ENCODE measurements around the gene PRKAG2.
A peak's percentile ranks its signal among the peaks of the same experiment; 100 is the strongest.

The PRKAG2 gene

DNA sequence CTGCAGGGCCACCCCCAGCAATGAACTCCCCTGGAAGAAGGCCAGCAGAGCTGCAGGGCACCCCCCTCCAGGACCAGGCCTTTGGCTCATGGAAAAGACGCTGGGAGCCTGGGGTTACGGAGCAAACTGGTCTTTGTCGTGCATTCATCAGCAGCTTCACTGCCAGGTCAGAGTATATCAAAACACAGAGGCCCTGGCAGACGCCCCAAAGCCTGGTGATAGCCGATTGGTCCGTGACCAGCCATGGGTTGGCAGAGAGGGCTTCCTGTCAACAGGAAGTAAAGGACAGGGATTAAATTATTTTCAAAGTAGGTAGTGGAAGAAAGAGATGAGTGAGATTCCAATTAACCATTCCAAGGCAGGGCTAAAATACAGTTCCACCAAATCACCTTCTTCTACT lies 9.0 kb downstream of the PRKAG2 start:
- Histone ChIP-seq H2BK5ac (ENCODE audit: low read length) (no peak overlapping the region), H3K36me3 (replicated peaks in 1 of 2; ENCODE audit: control insufficient read depth in 2 of 2, insufficient read depth in 2 of 2, low read length in 2 of 2) (no peaks in the 10 kb centered on the region), H3K27ac (replicated peaks; ENCODE audit: low read length) (no peak overlapping the region), H3K9me3 (replicated peaks in 1 of 2; ENCODE audit: control insufficient read depth in 2 of 2, insufficient read depth in 1 of 2, low read depth in 1 of 2, low read length in 2 of 2) (no peaks in the 10 kb centered on the region), H3K79me1 (ENCODE audit: low read depth, low read length) (no peaks in the 10 kb centered on the region), H2BK15ac (ENCODE audit: low read length) (no peak overlapping the region), H2BK12ac (ENCODE audit: low read length) (no peak overlapping the region), H3K4me3 (ENCODE audit: low read length in 2 of 2) (no peak overlapping the region), H4K8ac (ENCODE audit: low read depth, low read length) (no peak overlapping the region), H3K18ac (ENCODE audit: low read length) (peak overlapping the region; percentile 15), H3K4me2 (ENCODE audit: insufficient read depth, low read length, poor library complexity, severe bottlenecking) (no peak overlapping the region), H4K91ac (ENCODE audit: low read depth, low read length, poor library complexity) (no peak overlapping the region), H3K23ac (ENCODE audit: low read depth, low read length, poor library complexity) (no peak overlapping the region), H3K27me3 (ENCODE audit: control insufficient read depth in 3 of 3, insufficient read depth in 3 of 3, low read depth in 1 of 3, low read length in 3 of 3) (peaks cover 0 to 40% (median 0%) of the 10 kb centered on the region in 3 experiments), H3K4ac (ENCODE audit: low read length) (no peak overlapping the region), H2AFZ (ENCODE audit: low read length) (peak overlapping the region; percentile 52), H2BK120ac (ENCODE audit: low read depth, low read length) (no peak overlapping the region), H2AK5ac (ENCODE audit: low read depth, low read length) (no peak overlapping the region), H3K14ac (ENCODE audit: low read length) (no peak overlapping the region), H3K4me1 (ENCODE audit: control insufficient read depth in 2 of 2, insufficient read depth in 1 of 2, low read depth in 1 of 2, low read length in 2 of 2) (peaks cover 0 to 5% of the 10 kb centered on the region in 2 donors), H3K9ac (ENCODE audit: low read depth, low read length, poor library complexity) (no peak overlapping the region)
- no peak for DNase-seq (ENCODE audit: low spot score)
- WGBS, 2 donors (ENCODE audit: extremely low coverage in 2 of 2, insufficient read length in 2 of 2, insufficient replicate concordance in 1 of 2) = no CpG with 5 or more reads among the region's 6 CpGs

- H3K4me3 ChIP-seq (ENCODE audit: low read length in 2 of 2) = no peak overlapping the region
Measured at GRCh38 chr7:151866761-151867655, 9.9 kb downstream of the PRKAG2 start.

DNA sequence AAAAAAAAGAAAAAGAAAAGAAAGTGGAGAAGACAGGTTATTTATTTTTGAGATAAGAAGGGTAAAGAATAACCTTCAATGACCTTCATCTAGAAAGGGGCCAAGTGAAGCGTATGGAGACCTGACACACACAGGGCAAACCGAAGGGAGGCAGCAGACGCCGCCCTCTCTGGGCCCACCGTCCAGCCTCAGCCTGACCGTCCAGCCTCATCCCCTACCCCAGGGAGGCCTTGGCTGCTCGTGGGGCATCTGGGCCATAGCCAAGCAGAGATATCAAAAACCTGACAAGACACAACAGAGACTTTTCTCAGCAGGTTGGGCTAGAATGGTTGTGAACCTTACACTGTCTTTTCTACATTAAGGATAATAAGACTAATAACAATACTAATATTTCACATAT lies 10.9 kb downstream of the PRKAG2 start:
- Histone ChIP-seq H3K14ac (ENCODE audit: low read length) (no peak overlapping the region), H3K27ac (replicated peaks; ENCODE audit: low read length) (no peak overlapping the region), H2AK5ac (ENCODE audit: low read depth, low read length) (no peak overlapping the region), H3K9ac (ENCODE audit: low read depth, low read length, poor library complexity) (no peak overlapping the region), H3K9me3 (replicated peaks in 1 of 2; ENCODE audit: control insufficient read depth in 2 of 2, insufficient read depth in 1 of 2, low read depth in 1 of 2, low read length in 2 of 2) (no peaks in the 10 kb centered on the region), H3K27me3 (ENCODE audit: control insufficient read depth in 3 of 3, insufficient read depth in 3 of 3, low read depth in 1 of 3, low read length in 3 of 3) (peaks cover 0 to 32% (median 0%) of the 10 kb centered on the region in 3 experiments), H3K79me1 (ENCODE audit: low read depth, low read length) (no peaks in the 10 kb centered on the region), H3K4me1 (ENCODE audit: control insufficient read depth in 2 of 2, insufficient read depth in 1 of 2, low read depth in 1 of 2, low read length in 2 of 2) (peaks cover 0 to 5% of the 10 kb centered on the region in 2 donors), H3K4me3 (ENCODE audit: low read length in 2 of 2) (no peak overlapping the region), H4K91ac (ENCODE audit: low read depth, low read length, poor library complexity) (no peak overlapping the region), H4K8ac (ENCODE audit: low read depth, low read length) (no peak overlapping the region), H2BK5ac (ENCODE audit: low read length) (no peak overlapping the region), H3K36me3 (replicated peaks in 1 of 2; ENCODE audit: control insufficient read depth in 2 of 2, insufficient read depth in 2 of 2, low read length in 2 of 2) (no peaks in the 10 kb centered on the region), H3K4ac (ENCODE audit: low read length) (no peak overlapping the region), H2AFZ (ENCODE audit: low read length) (no peak overlapping the region), H3K4me2 (ENCODE audit: insufficient read depth, low read length, poor library complexity, severe bottlenecking) (no peak overlapping the region), H2BK120ac (ENCODE audit: low read depth, low read length) (no peak overlapping the region), H2BK12ac (ENCODE audit: low read length) (no peak overlapping the region), H2BK15ac (ENCODE audit: low read length) (no peak overlapping the region), H3K23ac (ENCODE audit: low read depth, low read length, poor library complexity) (no peak overlapping the region), H3K18ac (ENCODE audit: low read length) (no peak overlapping the region)
- WGBS, 2 donors (ENCODE audit: extremely low coverage in 2 of 2, insufficient read length in 2 of 2, insufficient replicate concordance in 1 of 2) = no CpG with 5 or more reads among the region's 7 CpGs
- no peak for DNase-seq (ENCODE audit: low spot score)

More at GRCh38 chr7:151866761-151867655, 9.9 kb downstream of the PRKAG2 start:
- no peaks in the 10 kb centered on the region for H3K79me1 ChIP-seq (ENCODE audit: low read depth, low read length)
- H3K18ac ChIP-seq (ENCODE audit: low read length) = peak overlapping the region; percentile 67
- H3K4me1 ChIP-seq (ENCODE audit: control insufficient read depth in 2 of 2, insufficient read depth in 1 of 2, low read depth in 1 of 2, low read length in 2 of 2) = peaks cover 0 to 5% of the 10 kb centered on the region in 2 donors
- peaks cover 0 to 38% (median 0%) of the 10 kb centered on the region in 3 experiments for H3K27me3 ChIP-seq (ENCODE audit: control insufficient read depth in 3 of 3, insufficient read depth in 3 of 3, low read depth in 1 of 3, low read length in 3 of 3)
- no peak overlapping the region for H2AFZ ChIP-seq (ENCODE audit: low read length)
- no peak overlapping the region for H2BK15ac ChIP-seq (ENCODE audit: low read length)
- no peak overlapping the region for H4K8ac ChIP-seq (ENCODE audit: low read depth, low read length)
- H3K4me2 ChIP-seq (ENCODE audit: insufficient read depth, low read length, poor library complexity, severe bottlenecking) = no peak overlapping the region
- H3K9ac ChIP-seq (ENCODE audit: low read depth, low read length, poor library complexity) = peak overlapping the region; percentile 10
- H2BK120ac ChIP-seq (ENCODE audit: low read depth, low read length) = no peak overlapping the region
- H2BK12ac ChIP-seq (ENCODE audit: low read length) = no peak overlapping the region
- WGBS, 2 donors (ENCODE audit: extremely low coverage in 2 of 2, insufficient read length in 2 of 2, insufficient replicate concordance in 1 of 2) = no CpG with 5 or more reads among the region's 18 CpGs
- no peak overlapping the region for H2BK5ac ChIP-seq (ENCODE audit: low read length)
- H3K4ac ChIP-seq (ENCODE audit: low read length) = no peak overlapping the region
- H3K23ac ChIP-seq (ENCODE audit: low read depth, low read length, poor library complexity) = no peak overlapping the region
- no peak for DNase-seq (ENCODE audit: low spot score)
- no peak overlapping the region for H4K91ac ChIP-seq (ENCODE audit: low read depth, low read length, poor library complexity)
- H3K27ac ChIP-seq (replicated peaks; ENCODE audit: low read length) = no peak overlapping the region
- no peak overlapping the region for H3K14ac ChIP-seq (ENCODE audit: low read length)
- H3K36me3 ChIP-seq (replicated peaks in 1 of 2; ENCODE audit: control insufficient read depth in 2 of 2, insufficient read depth in 2 of 2, low read length in 2 of 2) = no peaks in the 10 kb centered on the region
- H2AK5ac ChIP-seq (ENCODE audit: low read depth, low read length) = no peak overlapping the region
- no peaks in the 10 kb centered on the region for H3K9me3 ChIP-seq (replicated peaks in 1 of 2; ENCODE audit: control insufficient read depth in 2 of 2, insufficient read depth in 1 of 2, low read depth in 1 of 2, low read length in 2 of 2)

- no peak for DNase-seq (ENCODE audit: low spot score)
- Histone ChIP-seq H4K91ac (ENCODE audit: low read depth, low read length, poor library complexity) (no peak overlapping the region), H2BK12ac (ENCODE audit: low read length) (no peak overlapping the region), H3K4me1 (ENCODE audit: control insufficient read depth in 2 of 2, insufficient read depth in 1 of 2, low read depth in 1 of 2, low read length in 2 of 2) (peaks cover 0 to 5% of the 10 kb centered on the region in 2 donors), H3K9me3 (replicated peaks in 1 of 2; ENCODE audit: control insufficient read depth in 2 of 2, insufficient read depth in 1 of 2, low read depth in 1 of 2, low read length in 2 of 2) (no peaks in the 10 kb centered on the region), H4K8ac (ENCODE audit: low read depth, low read length) (no peak overlapping the region), H3K27ac (replicated peaks; ENCODE audit: low read length) (no peak overlapping the region), H2BK120ac (ENCODE audit: low read depth, low read length) (no peak overlapping the region), H3K79me1 (ENCODE audit: low read depth, low read length) (no peaks in the 10 kb centered on the region), H2AK5ac (ENCODE audit: low read depth, low read length) (peak overlapping the region; percentile 47), H3K4ac (ENCODE audit: low read length) (no peak overlapping the region), H2AFZ (ENCODE audit: low read length) (no peak overlapping the region), H2BK15ac (ENCODE audit: low read length) (no peak overlapping the region), H3K9ac (ENCODE audit: low read depth, low read length, poor library complexity) (peak overlapping the region; percentile 30), H3K4me2 (ENCODE audit: insufficient read depth, low read length, poor library complexity, severe bottlenecking) (no peak overlapping the region), H3K23ac (ENCODE audit: low read depth, low read length, poor library complexity) (peak overlapping the region; percentile 50), H2BK5ac (ENCODE audit: low read length) (no peak overlapping the region), H3K4me3 (ENCODE audit: low read length in 2 of 2) (no peak overlapping the region), H3K14ac (ENCODE audit: low read length) (no peak overlapping the region), H3K27me3 (ENCODE audit: control insufficient read depth in 3 of 3, insufficient read depth in 3 of 3, low read depth in 1 of 3, low read length in 3 of 3) (peaks cover 0 to 26% (median 0%) of the 10 kb centered on the region in 3 experiments), H3K36me3 (replicated peaks in 1 of 2; ENCODE audit: control insufficient read depth in 2 of 2, insufficient read depth in 2 of 2, low read length in 2 of 2) (no peaks in the 10 kb centered on the region), H3K18ac (ENCODE audit: low read length) (no peak overlapping the region)
- WGBS, 2 donors (ENCODE audit: extremely low coverage in 2 of 2, insufficient read length in 2 of 2, insufficient replicate concordance in 1 of 2) = no CpG with 5 or more reads among the region's 16 CpGs
Measured at GRCh38 chr7:151865070-151865670, 11.7 kb downstream of the PRKAG2 start.
